Measurements from ENCODE around the gene TNC. TPM values are rescaled to one million over a fixed set of nuclear protein-coding genes. Genes with fewer than 3 reads are reported as not detected.

The TNC gene
- total and polyA plus RNA-seq, 10 of the 15 experiments (the other 5 are each of a cell fraction or from before 2014, with no cell fraction given), result 0.05 to 4.2 (median 0.14) TPM

DNA sequence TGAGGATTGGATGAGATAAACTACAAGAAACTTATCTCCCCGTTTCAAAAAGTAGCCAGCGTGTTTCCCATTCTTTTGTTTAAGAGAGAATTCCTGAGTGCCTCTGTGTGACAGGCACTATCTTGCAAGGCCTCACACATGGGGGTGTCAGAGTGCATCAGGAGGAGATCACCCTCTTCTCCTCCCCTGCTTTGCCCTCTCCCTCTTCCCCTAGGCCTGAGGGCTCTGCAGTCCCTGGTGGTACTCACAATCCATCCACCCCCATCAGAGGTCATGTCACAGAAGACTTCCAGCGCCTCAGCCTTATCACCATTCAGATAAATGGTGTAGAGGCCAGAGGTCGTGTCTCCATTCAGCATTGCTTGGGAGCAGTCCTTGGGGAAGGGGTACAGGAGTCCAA is 88.0 kb downstream of the TNC start (continued):
- TF ChIP-seq NR2C1 (IDR thresholded peaks at IDR 0.05), result no peak
- no peak for TF ChIP-seq ASH2L (IDR thresholded peaks at IDR 0.05; ENCODE audit: borderline replicate concordance, low read depth)
- no peak for TF ChIP-seq RAD51 (IDR thresholded peaks at IDR 0.05)
- TF ChIP-seq HDGF (IDR thresholded peaks at IDR 0.05), result no peak
- no peak for TF ChIP-seq FOXM1 (IDR thresholded peaks at IDR 0.05; ENCODE audit: low read depth, low read length)
- TF ChIP-seq, protein P1, sequence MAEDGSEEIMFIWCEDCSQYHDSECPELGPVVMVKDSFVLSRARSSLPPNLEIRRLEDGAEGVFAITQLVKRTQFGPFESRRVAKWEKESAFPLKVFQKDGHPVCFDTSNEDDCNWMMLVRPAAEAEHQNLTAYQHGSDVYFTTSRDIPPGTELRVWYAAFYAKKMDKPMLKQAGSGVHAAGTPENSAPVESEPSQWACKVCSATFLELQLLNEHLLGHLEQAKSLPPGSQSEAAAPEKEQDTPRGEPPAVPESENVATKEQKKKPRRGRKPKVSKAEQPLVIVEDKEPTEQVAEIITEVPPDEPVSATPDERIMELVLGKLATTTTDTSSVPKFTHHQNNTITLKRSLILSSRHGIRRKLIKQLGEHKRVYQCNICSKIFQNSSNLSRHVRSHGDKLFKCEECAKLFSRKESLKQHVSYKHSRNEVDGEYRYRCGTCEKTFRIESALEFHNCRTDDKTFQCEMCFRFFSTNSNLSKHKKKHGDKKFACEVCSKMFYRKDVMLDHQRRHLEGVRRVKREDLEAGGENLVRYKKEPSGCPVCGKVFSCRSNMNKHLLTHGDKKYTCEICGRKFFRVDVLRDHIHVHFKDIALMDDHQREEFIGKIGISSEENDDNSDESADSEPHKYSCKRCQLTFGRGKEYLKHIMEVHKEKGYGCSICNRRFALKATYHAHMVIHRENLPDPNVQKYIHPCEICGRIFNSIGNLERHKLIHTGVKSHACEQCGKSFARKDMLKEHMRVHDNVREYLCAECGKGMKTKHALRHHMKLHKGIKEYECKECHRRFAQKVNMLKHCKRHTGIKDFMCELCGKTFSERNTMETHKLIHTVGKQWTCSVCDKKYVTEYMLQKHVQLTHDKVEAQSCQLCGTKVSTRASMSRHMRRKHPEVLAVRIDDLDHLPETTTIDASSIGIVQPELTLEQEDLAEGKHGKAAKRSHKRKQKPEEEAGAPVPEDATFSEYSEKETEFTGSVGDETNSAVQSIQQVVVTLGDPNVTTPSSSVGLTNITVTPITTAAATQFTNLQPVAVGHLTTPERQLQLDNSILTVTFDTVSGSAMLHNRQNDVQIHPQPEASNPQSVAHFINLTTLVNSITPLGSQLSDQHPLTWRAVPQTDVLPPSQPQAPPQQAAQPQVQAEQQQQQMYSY (CRISPR knock-in tag; IDR thresholded peaks at IDR 0.05), result no peak

DNA sequence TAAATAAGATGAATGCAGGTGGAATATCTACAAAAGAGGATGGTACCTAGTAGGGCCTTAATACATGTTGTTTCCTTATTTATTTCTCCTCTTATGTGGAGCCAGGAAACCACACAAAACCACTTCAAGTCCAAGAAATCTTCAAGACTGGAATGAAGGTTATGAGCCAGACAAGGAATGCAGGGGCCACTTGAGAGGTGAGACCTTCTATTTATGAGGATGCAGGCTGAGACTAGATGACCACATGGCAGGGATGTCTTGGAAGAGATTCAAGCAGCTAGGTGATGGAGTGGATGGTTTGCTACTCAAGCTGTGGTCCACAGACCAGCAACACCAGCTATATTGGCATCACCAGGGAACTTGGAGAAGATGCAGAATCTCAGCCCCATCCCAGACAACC is 92.2 kb downstream of the TNC start:
- no peaks in the 10 kb centered on the region for H4K20me1 ChIP-seq (ENCODE audit: control insufficient read depth, insufficient read depth)
- no peak overlapping the region for H2AFZ ChIP-seq (ENCODE audit: control insufficient read depth, low read depth, low read length)
- H3K4me2 ChIP-seq (ENCODE audit: control insufficient read depth, insufficient read depth), result no peak overlapping the region
- CTCF ChIA-PET, result interaction anchor here (0.6 kb wide), 1 partner anchor 735 kb away, joined by 3 read pairs; no protein-coding TSS in a partner anchor
- H3K36me3 ChIP-seq (ENCODE audit: control insufficient read depth in 2 of 2, insufficient read depth in 2 of 2, low read length in 1 of 2), result no peaks in the 10 kb centered on the region
- H3K9me3 ChIP-seq (replicated peaks; ENCODE audit: control insufficient read depth, insufficient read depth, low read length), result no peaks in the 10 kb centered on the region
- H3K27me3 ChIP-seq (replicated peaks in 1 of 2; ENCODE audit: control insufficient read depth in 2 of 2, insufficient read depth in 2 of 2, low read length in 1 of 2), result peaks cover 0 to 5% of the 10 kb centered on the region in 2 experiments; a peak in 3 of 4 replicates
- RAD21 ChIA-PET (ENCODE audit: unreplicated experiment), result no interaction called here
- H3K27ac ChIP-seq (ENCODE audit: control insufficient read depth, insufficient read depth), result no peak overlapping the region
- in situ Hi-C loops (cut with MboI) (no loop called here), intact Hi-C loops (cut with micrococcal nuclease; ENCODE audit: unreplicated experiment) (no loop called here)
- BruUV-seq (replicated peaks), result no TSS peak
- no peak overlapping the region for H3K9ac ChIP-seq (ENCODE audit: control insufficient read depth, insufficient read depth, low read length)
- POLR2A ChIA-PET, result no interaction called here
- H3K79me2 ChIP-seq (ENCODE audit: control insufficient read depth, insufficient read depth, low read length), result no peaks in the 10 kb centered on the region
- SMC1A ChIA-PET (ENCODE audit: uncharacterized antibody, unreplicated experiment), result interaction anchor here (1.2 kb wide), 1 partner anchor 11 kb away, joined by 5 read pairs; no protein-coding TSS in a partner anchor
- FAIRE-seq, result no peak
- no peak for ATAC-seq
- H3K4me1 ChIP-seq (ENCODE audit: control insufficient read depth, insufficient read depth, low read length), result no peaks in the 10 kb centered on the region
- TF ChIP-seq EED (IDR thresholded peaks at IDR 0.05; ENCODE audit: low read depth), result no peak
- TF ChIP-seq RELA (IDR thresholded peaks at IDR 0.05; ENCODE audit: borderline replicate concordance, partially characterized antibody), result no peak
- TF ChIP-seq MTA3 (IDR thresholded peaks at IDR 0.05; ENCODE audit: borderline replicate concordance, low read length), result no peak
- TF ChIP-seq EZH2 (IDR thresholded peaks at IDR 0.05; ENCODE audit: borderline replicate concordance, control insufficient read depth, low read depth, low read length), result no peak
- TF ChIP-seq SMC3 (IDR thresholded peaks at IDR 0.05; ENCODE audit: borderline replicate concordance, low read length), result no peak
- TF ChIP-seq STAT1 (conservative IDR thresholded peaks at IDR 0.05), result no peak
- TF ChIP-seq, protein P2, sequence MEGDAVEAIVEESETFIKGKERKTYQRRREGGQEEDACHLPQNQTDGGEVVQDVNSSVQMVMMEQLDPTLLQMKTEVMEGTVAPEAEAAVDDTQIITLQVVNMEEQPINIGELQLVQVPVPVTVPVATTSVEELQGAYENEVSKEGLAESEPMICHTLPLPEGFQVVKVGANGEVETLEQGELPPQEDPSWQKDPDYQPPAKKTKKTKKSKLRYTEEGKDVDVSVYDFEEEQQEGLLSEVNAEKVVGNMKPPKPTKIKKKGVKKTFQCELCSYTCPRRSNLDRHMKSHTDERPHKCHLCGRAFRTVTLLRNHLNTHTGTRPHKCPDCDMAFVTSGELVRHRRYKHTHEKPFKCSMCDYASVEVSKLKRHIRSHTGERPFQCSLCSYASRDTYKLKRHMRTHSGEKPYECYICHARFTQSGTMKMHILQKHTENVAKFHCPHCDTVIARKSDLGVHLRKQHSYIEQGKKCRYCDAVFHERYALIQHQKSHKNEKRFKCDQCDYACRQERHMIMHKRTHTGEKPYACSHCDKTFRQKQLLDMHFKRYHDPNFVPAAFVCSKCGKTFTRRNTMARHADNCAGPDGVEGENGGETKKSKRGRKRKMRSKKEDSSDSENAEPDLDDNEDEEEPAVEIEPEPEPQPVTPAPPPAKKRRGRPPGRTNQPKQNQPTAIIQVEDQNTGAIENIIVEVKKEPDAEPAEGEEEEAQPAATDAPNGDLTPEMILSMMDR (IDR thresholded peaks at IDR 0.05 in 2 of 3, conservative IDR thresholded peaks at IDR 0.05 in 1 of 3; ENCODE audit: control insufficient read depth in 2 of 3, extremely low read depth in 1 of 3, insufficient read depth in 1 of 3, low read depth in 3 of 3, low read length in 3 of 3), result no peak
- TF ChIP-seq YBX1 (IDR thresholded peaks at IDR 0.05), result no peak
- no peak for TF ChIP-seq MYC (IDR thresholded peaks at IDR 0.05; ENCODE audit: insufficient read depth, insufficient read length, insufficient replicate concordance, low read length, severe bottlenecking)
- TF ChIP-seq LARP7 (IDR thresholded peaks at IDR 0.05), result no peak
- no peak for TF ChIP-seq NR2C2 (IDR thresholded peaks at IDR 0.05; ENCODE audit: borderline replicate concordance, control insufficient read depth, insufficient read length, low read depth)
- TF ChIP-seq YY1 (IDR thresholded peaks at IDR 0.05; ENCODE audit: low read depth, low read length), result no peak
- TF ChIP-seq MTA2 (IDR thresholded peaks at IDR 0.05; ENCODE audit: low read depth), result no peak
- no peak for TF ChIP-seq DPF2 (IDR thresholded peaks at IDR 0.05)
- TF ChIP-seq RAD51 (IDR thresholded peaks at IDR 0.05), result no peak
- no peak overlapping the region for H3K4me3 ChIP-seq
- no peak for DNase-seq (ENCODE audit: low read depth, low spot score)
